ENCODE data around the gene HLA-DMB.
A peak's percentile ranks its signal among the peaks of the same experiment; 100 is the strongest.

HLA-DMB gene

GRCh38 chr6:32940656-32941213 is at the start of gene HLA-DMB:
HLA-DMB (minus strand) TSS chr6:32941028; CDS start chr6:32940807, 221 bp downstream.
- peak; percentile 55 for DNase-seq

- no peak for DNase-seq
Observed at GRCh38 chr6:32989368-32989767, 48.5 kb upstream of the HLA-DMB start.

GRCh38 chr6:32984622-32985389 is 44.0 kb upstream of the HLA-DMB start:
- peak; percentile 93 for DNase-seq

GRCh38 chr6:32983964-32984621 is 43.3 kb upstream of the HLA-DMB start:
- no peak for DNase-seq

GRCh38 chr6:32983493-32983848 is 42.6 kb upstream of the HLA-DMB start:
- no peak for DNase-seq

- DNase-seq: no peak
Observed at GRCh38 chr6:32982702-32983492, 42.1 kb upstream of the HLA-DMB start.

GRCh38 chr6:32982084-32982701 is 41.4 kb upstream of the HLA-DMB start:
- no peak for DNase-seq

- no peak for DNase-seq
Observed at GRCh38 chr6:32980488-32981038, 39.7 kb upstream of the HLA-DMB start.

GRCh38 chr6:32979720-32980487 is 39.1 kb upstream of the HLA-DMB start:
- DNase-seq: no peak

GRCh38 chr6:32977953-32978324 is 37.1 kb upstream of the HLA-DMB start:
- no peak for DNase-seq

GRCh38 chr6:32977272-32977952 is 36.6 kb upstream of the HLA-DMB start:
- DNase-seq: no peak

- DNase-seq: no peak
Observed at GRCh38 chr6:32976334-32977069, 35.7 kb upstream of the HLA-DMB start.

GRCh38 chr6:32975886-32976285 is 35.1 kb upstream of the HLA-DMB start:
- no peak for DNase-seq

GRCh38 chr6:32974541-32975308 is 33.9 kb upstream of the HLA-DMB start:
- no peak for DNase-seq

- DNase-seq: peak; percentile 39
Observed at GRCh38 chr6:32974016-32974333, 33.1 kb upstream of the HLA-DMB start.

- DNase-seq: peak; percentile 54
Observed at GRCh38 chr6:32973144-32974015, 32.6 kb upstream of the HLA-DMB start.

- peak; percentile 54 for DNase-seq
Observed at GRCh38 chr6:32972353-32973143, 31.7 kb upstream of the HLA-DMB start.

Measured in stimulated activated CD4-positive, alpha-beta T cell treated with anti-CD3 and anti-CD28 coated beads, Interleukin-4, amount 100 ng/mL, for 24 hours (primary cell).